ENCODE results near the gene SHISA7.
"Not testable (repeated sequence)": the region's sequence is repeated elsewhere in the genome, so short reads cannot be mapped to it uniquely, and the experiment has no call there.

The SHISA7 gene

DNA sequence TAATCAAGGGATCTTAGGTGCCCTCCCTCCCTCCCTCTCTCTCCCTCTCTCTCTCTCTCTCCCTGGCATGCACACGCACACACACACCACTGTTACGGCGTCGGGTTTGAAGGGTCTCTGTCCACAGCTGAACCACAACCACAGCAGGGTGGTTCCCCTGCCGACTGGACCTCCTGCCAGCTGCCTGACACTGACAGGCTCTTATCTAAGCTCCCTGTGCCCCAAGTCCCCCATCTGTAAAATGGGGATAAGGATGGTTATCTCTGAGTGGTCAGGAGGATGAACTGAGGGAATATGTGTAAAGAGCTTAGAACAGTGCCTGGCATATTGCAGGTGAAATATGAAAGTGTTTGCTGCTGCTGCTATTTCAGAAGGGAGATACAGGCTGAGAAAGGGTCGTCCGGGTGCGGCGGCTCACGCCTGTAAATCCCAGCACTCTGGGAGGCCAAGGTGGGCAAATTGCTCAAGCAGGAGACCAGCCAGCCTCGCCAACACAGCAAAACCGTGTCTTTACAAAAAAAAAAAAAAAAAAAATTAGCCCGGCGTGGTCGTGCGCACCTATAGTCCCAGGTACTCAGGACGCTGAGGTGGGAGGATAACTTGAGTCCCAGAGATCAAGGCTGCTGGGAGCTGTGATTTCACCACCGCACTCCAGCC is 852 bp upstream of the SHISA7 start:
- DNase-seq: no peak

DNA sequence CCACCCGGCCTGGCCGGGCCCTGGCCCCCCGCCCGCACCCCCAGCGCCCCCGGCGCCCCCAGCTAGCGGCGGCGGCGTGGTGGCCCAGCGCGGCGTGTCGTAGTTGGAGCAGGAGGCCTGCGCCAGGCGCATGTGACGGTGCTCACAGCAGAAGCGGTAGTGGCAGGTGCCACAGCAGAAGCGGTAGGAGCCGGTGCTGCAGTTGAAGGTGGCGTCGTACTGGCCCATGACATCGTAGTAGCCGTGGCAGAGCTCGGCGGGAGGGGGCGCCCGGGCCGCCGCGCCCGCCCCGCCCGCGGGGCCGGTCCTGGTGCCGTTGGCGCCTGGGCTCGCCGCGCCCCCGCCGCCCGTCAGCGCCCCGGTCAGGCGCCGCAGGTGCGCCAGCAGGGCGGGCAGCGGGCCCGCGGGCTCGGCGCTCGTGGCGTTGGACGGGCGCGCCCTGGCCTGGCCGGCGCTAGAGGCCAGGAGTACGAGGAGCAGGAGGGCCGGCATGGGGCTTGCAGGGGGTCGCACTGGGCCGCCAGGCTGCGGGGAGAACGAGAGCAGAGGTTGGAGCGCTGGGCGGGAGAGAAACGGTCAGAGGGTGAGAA is 633 bp downstream of the SHISA7 start:
- no peak for DNase-seq

DNA sequence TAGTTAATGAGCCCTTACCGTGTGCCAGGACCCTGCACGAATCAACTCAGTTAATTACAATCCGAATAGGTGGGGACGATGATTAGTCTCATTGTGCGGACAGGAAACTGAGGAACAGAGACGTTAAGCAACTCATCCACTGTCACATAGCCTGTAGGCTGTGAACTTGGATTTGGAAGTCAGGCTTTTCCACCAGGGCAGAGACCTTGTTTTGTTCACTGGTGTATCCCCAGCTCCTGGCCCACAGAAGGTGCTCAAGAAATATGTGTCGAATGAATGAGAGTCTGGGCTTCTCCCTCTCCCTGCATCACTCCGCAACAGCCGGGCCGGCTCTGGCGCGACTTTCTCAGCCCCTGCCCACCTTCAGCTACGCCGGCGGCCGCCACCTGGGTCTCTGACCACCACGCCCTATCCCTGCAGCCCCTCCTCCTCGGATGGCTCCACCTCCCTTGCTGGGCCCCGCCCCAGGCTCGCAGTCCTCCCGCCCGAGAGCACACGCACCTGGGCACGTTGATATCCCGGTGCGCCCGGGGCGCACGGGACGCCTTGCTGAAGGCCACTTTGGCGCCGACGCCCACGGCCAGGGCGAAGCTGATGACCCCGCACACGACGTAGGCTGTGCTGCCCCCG is 1.3 kb downstream of the SHISA7 start:
- DNase-seq: no peak

DNA sequence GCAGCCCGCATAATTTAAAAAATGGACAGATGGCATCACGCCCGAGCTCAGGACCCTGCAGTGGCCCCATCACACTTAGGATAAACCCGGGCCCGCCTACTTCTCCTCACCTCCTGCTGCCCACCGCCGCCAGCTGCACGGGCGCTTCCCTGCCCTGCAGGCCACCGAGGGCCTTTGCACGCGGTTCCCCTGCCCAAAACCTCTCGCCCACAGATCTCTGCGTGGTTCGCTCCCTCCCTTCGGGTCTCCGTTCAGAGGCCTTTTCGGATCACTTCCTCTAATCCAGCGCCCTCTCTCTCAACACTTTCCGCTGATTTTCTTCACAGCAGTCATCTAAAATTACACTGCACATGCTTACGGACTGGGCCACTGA is 1.8 kb downstream of the SHISA7 start:
- no peak for DNase-seq

DNA sequence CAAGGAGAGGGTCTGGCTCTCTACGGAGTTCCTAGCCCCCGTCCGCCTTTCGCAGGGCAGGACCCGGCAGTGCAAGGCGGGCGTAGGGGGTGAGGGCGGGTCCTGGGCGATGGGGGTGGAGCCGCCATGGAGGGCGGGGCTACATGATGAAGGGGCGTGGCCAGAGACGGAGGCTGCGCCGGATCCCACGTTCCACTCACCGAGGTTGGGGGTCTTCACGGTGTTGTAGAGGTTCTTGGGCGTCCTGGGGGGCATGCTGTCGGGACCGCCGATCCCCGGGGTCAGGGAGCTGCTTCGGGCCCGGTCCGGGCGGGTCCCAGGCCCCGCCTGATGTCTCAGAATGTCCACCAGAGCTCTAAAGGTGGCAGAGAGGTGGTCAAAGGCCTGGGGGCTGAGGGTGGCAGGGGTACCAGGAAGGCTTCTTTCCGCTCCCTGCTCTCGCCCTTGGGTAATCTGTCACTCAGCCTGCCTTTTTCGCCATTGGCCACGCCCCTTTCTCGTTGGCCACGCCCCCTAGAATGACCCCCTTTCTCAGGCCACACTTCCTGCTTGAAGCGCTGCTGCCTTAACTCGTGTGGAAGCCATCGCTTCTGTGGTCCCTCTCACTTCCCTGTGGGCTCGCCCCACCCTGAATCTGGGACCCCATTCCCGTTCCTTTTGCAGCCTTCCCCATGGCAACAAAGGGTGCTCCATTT is 2.5 kb downstream of the SHISA7 start:
- DNase-seq: no peak

DNA sequence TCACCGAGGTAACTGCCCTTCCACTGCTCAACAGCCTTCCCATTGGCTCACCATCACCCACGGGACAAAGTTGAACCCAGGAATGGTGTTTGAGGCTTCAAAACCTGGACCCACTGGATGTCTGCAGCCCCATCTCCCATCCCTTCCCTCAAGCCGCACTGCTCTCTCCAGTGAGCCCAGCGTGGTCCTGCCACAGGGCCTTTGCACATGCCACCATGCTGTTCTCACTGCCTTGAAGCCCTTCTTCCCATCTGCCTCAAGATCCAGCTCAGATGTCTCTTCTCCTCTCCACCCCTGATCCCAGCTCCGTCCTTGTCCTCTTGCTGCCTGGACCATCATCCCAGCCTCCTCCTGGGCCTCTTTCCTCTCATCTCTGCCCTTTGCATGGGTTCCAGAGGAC is 4.0 kb downstream of the SHISA7 start:
- DNase-seq: no peak

DNA sequence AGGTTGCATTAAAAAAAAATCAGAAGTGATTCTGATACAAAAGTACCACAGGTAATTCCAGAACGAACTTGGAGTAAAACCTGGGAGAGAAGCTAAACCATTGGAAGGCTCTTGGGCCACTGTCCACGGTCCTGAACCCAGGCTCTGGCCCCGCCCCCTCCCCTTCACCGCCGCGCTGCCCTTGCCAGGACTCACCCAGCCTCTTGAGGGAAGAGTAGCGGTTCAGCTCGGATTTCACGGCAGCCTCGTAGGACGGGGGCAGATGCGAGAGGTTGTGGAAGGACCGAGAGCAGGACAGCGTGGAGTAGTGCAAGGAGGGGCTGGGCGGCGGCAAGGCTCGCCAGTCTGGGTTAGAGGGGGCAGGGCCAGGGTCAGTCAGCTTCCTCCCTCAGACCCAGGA is 5.7 kb downstream of the SHISA7 start:
- no peak for DNase-seq

DNA sequence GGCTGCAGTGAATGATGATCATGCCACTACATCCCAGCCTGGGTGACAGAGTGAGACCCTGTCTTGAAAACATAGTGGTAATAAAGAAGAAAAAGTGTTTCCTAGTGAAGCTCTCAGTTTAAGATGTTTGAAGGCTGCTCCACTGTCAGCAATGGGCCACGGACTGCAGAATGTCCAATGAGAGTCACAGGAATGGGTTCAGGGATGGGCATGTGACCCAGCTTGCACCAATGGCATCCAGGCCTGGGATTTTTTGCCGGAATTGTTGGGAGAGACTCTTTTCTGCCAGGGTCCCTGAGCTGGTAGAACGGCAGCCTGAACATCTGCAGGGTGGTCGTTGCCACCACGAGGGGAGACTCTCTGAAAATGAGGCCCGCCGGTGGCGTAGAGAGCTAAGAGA is 6.3 kb downstream of the SHISA7 start:
- DNase-seq: no peak

DNA sequence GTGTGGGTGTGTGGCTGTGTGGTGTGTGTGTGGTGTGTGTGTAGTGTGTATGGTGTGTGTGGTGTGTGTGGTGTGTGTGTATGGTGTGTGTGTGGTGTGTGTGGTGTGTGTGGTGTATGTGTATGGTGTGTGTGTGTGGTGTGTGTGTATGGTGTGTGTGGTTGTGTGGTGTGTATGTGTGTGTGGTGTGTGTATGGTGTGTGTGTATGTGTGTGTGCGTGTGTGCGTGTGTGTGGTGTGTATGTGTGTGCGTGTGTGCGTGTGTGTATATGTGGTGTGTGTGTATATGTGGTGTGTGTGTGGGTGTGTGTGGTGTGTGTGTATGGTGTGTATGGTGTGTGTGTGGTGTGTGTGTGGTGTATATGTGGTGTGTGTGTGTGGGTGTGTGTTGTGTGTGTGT is 8.1 kb downstream of the SHISA7 start:
- DNase-seq: no peak

DNA sequence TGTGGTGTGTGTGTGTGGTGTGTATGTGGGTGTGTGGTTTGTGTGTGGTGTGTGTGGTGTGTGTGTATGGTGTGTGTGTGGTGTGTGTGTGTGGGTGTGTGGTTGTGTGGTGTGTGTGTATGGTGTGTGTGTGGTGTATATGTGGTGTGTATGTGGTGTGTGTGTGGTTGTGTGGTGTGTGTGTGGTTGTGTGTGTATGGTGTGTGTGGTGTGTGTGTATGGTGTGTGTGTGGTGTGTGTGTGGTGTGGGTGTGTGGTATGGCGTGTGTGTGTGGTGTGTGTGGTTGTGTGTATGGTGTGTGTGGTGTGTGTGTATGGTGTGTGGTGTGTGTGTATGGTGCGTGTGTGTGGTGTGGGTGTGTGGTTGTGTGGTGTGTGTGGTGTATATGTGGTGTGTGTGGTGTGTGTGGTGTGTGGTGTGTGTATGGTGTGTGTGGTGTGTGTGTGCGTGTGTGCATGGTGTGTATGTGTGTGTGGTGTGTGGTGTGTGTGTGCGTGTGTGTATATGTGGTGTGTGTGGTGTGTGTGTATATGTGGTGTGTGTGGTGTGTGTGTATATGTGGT is 8.7 kb downstream of the SHISA7 start:
- DNase-seq: no peak

DNA sequence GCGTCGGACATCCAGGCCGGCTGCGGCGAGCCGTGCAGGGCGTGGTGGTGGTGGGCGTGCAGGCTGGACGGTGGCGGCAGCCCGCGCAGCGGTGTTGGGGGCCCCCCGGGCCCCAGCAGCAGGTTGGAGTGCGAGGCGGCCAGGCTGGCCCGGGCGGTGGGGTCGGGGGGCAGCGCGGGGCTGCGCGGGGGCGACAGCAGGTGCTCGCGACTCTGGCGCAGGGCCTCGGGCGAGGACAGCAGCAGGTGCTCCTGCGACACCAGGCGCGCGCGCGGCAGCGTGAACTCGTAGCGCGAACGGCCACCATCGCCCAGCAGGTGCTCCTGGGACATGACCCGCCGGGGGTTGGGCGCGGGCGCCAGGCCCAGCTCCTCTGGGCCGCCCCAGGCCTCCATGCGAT is 9.8 kb downstream of the SHISA7 start:
- no peak for DNase-seq

DNA sequence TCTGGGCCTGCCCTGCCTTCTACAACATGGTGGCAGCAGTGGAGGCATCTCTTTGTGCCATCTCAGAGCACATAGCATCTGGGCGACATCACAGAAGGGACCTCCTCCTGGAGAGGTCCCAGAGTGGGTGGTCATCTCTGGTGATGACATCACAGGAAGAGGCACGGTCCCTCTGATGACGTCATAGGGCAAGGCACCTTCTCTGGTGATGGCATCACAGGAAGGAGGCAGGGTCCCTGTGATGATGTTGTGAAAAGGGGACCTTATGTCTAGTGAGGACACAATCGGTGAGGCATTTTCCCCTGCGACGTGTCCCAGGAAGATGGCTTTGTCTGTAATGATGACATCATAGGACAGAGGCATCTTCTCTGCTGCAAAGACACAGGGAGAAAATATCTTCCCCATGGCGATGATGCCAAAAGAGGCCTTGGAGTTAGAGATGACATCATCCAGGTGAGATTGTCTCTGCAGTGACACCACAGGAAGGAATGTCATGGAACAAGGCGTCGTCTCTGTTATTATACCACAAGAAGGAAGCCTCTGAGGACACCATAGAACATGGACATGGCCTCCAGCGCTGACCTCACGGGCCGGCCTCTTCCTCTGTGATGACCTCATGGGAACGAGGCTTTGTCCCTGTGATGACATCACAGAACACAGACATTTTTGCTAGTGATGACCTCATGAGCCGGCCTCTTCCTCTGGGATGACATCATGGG is 10.7 kb downstream of the SHISA7 start:
- DNase-seq: no peak

DNA sequence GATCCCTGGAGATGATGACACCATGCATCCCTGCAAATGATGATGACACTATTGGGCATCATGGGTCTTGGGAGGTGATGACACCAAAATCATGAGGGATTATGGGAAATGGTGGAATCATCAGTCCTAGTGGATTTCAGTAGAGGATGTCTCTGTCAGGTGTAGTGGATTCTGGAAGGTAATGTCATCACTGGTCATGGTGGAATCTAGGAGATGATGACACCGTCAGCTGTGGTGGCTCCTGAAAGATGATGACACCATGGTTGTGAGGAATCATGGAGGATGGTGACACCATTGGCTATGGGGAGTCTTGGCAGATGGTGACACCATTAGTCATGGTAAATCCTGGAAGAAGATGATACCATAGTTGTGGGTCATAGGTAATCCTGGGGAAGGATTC is 11.9 kb downstream of the SHISA7 start:
- DNase-seq: no peak

DNA sequence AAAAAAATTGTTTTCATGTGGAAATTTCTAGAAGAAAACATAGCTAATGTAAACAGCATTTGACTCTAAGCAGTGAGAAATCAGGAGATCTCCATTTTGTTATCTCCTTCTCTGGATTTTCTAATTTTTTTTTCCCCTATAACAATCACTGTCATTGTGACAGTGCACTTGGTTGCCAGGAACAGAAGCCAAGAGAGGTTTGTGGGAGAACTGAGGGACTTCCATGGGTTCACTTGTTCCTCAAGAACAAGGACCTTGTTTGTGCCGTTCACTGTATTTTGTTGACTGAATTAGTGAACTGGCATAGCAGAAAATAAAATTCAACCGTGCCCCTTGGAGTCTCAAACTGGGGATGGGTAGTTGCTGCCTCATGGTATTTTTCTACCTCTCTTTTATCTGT is 17.1 kb downstream of the SHISA7 start:
- DNase-seq: no peak

DNA sequence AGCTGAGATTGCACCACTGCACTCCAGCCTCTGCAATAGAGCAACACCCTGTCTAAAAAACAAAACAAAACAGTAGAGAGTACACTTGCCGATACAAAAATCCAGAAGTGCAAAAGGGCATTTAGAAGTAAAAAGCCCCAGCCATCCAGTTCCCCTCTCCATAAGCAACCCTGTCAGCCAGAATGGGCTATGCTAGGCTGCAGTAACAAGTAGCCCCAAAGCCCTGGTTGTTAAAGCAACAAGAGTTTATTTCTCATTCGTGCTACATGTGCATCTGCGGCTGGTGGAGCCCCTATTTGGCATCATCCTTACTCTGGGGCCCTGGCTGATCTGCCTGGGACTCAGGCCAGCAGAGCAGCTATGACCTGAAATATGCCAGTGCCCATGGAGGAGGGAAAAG is 18.6 kb downstream of the SHISA7 start:
- DNase-seq: no peak

DNA sequence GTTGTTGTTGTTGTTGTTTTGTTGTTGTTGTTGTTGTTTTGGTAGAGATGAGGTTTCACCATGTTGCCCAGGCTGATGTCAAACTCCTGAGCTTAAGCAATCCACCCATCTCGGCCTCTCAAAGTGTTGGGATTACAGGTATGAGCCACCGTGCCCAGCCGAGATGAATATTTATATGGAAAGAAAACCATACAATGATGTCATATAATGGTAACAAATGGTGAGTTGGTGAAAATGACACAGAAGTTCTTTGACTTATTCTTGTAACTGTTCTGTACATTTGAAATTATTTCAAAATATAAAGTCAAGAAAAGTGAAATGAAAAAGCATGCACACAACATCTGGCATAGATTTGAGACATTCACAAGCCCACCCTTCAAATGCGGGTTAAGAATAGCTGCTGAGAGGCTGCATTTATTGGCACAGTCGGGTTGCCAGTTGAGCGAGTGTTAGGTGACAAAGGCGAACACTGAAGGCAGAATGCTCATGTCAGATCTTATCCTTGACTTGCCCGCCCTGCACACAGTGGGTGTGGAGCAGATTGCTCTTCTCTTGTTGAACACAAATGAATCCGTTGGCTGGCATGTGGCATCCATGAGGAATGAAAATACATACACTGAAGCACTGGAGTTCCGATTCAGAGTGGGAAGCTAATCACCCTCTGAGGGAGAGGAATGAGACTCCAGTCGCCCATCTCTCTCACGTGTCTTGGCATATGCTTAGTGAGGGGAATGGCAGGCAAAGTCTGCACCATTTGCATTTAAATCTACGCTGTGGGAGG is 19.7 kb downstream of the SHISA7 start:
- DNase-seq: no peak

DNA sequence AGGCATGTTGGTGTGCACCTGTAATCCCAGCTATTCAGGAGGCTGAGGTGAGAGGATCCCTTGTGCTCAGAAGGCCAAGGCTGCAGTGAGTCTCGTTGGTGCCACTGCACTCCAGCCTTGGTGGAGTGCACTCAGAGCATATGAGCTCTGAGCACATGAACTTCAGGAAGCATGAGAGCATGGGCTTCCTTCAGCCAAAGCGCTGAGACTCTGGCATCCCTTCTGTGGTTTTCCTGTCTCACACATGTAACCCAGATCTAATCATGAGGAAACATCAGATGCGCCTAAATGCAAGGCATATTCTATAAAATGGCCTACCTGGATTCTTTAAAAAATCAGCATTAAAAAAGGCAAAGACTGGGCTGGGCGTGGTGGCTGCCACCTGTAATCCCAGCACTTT is 21.8 kb downstream of the SHISA7 start:
- peak; percentile 58 for DNase-seq

DNA sequence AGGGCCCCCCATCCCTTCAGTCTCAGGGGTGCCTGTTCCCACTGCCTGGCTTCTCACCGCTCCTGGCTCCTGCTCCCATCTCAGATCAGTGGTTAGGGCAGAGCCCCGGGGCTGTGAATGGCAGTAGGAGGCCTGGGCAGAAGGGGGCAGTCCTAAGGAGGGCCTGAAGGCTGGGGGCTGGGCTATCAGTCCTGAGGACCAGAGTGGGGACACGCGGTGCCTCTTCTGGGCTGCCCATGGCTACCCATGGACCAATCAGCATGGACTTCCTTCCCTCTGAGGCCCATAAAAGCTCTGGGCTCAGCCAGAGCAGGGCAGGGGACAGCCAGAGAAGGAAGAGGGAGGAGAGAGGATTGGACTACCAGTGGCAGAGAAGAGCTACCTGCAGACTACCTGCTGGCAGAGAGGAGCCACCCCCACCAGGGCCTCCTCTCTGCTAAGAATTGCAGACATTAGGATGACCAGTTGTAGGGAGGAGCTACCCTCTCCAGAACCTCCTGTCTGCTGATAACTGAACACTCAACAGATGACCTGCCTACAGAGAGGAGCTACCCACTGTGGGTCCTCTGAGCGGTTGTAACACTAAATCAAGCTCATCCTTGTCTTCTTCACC is 23.4 kb downstream of the SHISA7 start:
- no peak for DNase-seq

DNA sequence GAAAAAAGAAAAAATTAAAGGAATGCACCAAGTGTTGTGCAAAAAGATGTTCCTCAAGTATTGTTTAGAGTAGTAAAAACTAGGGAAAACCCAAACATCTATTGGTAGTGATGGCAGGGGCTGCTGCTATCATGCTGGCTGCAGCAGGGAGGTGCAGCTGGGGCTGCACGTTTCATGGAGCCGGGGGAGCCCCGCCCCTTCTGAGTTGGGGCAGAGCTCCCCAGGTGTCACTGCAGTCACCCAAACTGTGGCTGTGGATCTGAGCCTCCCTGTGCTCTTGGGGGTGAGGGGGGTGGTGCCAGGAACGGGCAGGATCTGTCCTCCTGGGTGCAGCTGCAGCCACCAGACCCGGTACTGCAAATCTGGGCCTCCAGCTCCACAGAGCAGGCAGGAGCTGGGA is 24.0 kb downstream of the SHISA7 start:
- no peak for DNase-seq

DNA sequence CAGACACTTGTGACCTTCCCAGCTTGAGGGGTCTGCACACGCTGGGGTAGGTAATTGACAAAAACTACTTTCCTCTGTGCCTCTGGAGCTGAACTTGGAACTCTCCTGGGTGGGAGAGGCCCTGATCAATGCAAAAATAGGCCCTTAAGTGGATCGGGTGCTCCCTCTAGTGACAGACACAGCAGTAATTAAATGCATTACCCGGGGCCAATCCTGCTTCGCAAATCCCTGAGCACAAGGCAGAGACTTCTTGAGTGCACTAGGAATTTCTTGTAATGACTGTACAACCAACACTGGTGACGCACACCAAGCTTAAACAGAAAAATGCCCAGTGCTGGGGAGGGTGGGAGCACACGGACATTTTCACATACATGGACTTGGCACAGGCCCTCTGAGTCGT is 24.9 kb downstream of the SHISA7 start:
- DNase-seq: peak; percentile 73

DNA sequence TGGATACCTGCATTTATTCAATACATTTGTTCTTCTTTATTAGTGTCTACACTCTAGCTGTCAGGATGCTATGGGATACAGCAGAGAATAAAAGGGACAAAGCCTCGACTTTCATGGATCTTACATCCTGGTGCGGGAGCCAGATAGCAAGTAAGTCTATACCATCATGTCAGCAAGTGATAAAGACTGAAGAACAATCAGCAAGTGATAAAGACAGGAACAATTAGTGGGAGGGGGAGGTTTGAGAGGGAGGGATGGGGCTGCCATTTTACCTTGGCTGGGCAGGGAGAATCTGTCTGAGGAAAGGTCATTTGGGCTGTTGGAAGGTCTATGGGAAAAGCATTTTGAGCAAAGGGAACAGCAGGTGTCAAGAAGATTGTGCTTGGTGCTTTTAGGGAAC is 32.9 kb downstream of the SHISA7 start:
- no peak for DNase-seq

DNA sequence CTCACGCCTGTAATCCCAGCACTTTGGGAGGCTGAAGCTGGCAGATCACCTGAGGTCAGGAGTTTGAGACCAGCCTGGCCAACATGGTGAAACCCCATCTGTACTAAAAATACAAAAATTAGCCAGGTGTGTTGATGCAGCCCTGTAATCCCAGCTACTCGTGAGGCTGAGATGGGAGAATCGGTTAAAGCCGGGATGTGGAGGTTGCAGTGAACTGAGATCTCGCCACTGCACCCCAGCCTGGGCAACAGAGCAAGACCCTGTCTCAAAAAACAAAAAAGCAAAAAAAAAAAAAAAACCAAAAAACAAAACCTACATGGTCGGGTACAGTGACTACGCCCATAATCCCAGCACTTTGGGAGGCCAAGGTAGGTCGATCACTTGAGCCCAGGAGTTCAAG is 33.9 kb downstream of the SHISA7 start:
- not testable (repeated sequence) for DNase-seq

Measured in CD4-positive, alpha-beta T cell treated with Interleukin-17A for 1 hour (primary cell).